ENCODE results near the gene SHTN1.

Gene SHTN1

DNA sequence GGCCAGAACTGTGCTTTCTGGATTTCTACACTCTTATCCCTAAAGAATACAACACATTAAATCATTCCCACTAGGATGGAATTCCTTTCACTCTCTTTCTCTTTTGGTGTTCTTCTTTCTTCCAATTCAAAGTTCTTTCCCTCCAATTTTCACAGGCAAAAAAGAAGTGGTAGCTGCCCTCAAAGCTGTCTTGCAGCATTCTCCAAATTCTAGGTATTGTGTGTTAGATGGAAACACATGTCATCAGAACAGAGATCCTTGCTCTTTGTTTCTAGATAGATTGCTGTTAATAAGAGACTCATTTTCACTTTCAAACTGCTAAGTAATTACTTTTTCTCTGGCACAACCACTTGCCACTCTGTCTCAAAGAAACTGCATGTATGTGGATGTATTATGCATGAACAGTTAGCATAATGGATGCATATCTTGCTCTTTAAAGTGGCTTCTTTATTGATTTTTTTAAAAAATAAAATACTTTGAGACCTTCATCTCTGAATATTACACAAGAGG, 31.0 kb downstream of the SHTN1 start:
- ATAC-seq = peak; percentile 46
- no peak for TF ChIP-seq PPARA (CRISPR knock-in tag; IDR thresholded peaks at IDR 0.05; ENCODE audit: borderline replicate concordance)
- no peak for TF ChIP-seq ZFP3 (CRISPR knock-in tag; IDR thresholded peaks at IDR 0.05)
- no peak for TF ChIP-seq TOX (CRISPR knock-in tag; IDR thresholded peaks at IDR 0.05; ENCODE audit: borderline replicate concordance)
- TF ChIP-seq, protein P1, sequence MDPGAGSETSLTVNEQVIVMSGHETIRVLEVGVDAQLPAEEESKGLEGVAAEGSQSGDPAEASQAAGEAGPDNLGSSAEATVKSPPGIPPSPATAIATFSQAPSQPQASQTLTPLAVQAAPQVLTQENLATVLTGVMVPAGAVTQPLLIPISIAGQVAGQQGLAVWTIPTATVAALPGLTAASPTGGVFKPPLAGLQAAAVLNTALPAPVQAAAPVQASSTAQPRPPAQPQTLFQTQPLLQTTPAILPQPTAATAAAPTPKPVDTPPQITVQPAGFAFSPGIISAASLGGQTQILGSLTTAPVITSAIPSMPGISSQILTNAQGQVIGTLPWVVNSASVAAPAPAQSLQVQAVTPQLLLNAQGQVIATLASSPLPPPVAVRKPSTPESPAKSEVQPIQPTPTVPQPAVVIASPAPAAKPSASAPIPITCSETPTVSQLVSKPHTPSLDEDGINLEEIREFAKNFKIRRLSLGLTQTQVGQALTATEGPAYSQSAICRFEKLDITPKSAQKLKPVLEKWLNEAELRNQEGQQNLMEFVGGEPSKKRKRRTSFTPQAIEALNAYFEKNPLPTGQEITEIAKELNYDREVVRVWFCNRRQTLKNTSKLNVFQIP (CRISPR knock-in tag; IDR thresholded peaks at IDR 0.05; ENCODE audit: borderline replicate concordance, low read depth) = no peak
- TF ChIP-seq SNAI2 (CRISPR knock-in tag; IDR thresholded peaks at IDR 0.05) = no peak

DNA sequence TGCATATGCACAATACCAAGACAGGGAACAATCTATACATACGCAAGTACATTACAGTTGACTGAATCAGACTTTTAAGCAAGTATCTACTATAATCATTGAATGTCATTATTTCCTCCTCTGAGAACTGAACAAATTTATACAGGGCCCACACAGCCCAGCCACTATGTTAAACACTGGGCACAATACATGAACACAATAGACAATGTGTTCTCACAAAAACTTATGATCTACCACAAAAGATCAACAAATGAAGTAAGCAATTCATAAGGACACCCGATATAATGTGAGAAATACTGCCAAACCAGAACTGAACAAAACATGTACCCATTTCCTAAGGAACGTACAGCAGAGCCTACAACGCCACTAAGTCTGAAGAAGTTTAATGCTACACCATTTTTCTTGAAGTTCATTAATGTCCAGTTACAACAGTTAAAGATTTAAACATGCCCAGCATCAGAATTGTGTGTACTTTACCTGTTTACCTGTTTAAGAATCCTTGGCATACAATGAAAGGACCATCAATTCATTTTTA, 31.5 kb downstream of the SHTN1 start:
- TF ChIP-seq OSR1 (CRISPR knock-in tag; IDR thresholded peaks at IDR 0.05) (no peak), RARB (CRISPR knock-in tag; IDR thresholded peaks at IDR 0.05) (no peak), CSDC2 (CRISPR knock-in tag; IDR thresholded peaks at IDR 0.05) (no peak), SNAI2 (CRISPR knock-in tag; IDR thresholded peaks at IDR 0.05) (no peak), ISL1 (CRISPR knock-in tag; IDR thresholded peaks at IDR 0.05) (no peak), ZFP30 (CRISPR knock-in tag; IDR thresholded peaks at IDR 0.05) (no peak), ZC3H10 (CRISPR knock-in tag; IDR thresholded peaks at IDR 0.05) (no peak), ARNTL (CRISPR knock-in tag; IDR thresholded peaks at IDR 0.05; ENCODE audit: borderline replicate concordance, low read depth) (no peak), GLIS3 (CRISPR knock-in tag; IDR thresholded peaks at IDR 0.05) (no peak), ZNF8 (CRISPR knock-in tag; IDR thresholded peaks at IDR 0.05) (no peak), TOX (CRISPR knock-in tag; IDR thresholded peaks at IDR 0.05; ENCODE audit: borderline replicate concordance) (no peak)
- TF ChIP-seq, protein P2, sequence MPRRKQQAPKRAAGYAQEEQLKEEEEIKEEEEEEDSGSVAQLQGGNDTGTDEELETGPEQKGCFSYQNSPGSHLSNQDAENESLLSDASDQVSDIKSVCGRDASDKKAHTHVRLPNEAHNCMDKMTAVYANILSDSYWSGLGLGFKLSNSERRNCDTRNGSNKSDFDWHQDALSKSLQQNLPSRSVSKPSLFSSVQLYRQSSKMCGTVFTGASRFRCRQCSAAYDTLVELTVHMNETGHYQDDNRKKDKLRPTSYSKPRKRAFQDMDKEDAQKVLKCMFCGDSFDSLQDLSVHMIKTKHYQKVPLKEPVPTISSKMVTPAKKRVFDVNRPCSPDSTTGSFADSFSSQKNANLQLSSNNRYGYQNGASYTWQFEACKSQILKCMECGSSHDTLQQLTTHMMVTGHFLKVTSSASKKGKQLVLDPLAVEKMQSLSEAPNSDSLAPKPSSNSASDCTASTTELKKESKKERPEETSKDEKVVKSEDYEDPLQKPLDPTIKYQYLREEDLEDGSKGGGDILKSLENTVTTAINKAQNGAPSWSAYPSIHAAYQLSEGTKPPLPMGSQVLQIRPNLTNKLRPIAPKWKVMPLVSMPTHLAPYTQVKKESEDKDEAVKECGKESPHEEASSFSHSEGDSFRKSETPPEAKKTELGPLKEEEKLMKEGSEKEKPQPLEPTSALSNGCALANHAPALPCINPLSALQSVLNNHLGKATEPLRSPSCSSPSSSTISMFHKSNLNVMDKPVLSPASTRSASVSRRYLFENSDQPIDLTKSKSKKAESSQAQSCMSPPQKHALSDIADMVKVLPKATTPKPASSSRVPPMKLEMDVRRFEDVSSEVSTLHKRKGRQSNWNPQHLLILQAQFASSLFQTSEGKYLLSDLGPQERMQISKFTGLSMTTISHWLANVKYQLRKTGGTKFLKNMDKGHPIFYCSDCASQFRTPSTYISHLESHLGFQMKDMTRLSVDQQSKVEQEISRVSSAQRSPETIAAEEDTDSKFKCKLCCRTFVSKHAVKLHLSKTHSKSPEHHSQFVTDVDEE (CRISPR knock-in tag; IDR thresholded peaks at IDR 0.05) = no peak
- TF ChIP-seq, protein P3, sequence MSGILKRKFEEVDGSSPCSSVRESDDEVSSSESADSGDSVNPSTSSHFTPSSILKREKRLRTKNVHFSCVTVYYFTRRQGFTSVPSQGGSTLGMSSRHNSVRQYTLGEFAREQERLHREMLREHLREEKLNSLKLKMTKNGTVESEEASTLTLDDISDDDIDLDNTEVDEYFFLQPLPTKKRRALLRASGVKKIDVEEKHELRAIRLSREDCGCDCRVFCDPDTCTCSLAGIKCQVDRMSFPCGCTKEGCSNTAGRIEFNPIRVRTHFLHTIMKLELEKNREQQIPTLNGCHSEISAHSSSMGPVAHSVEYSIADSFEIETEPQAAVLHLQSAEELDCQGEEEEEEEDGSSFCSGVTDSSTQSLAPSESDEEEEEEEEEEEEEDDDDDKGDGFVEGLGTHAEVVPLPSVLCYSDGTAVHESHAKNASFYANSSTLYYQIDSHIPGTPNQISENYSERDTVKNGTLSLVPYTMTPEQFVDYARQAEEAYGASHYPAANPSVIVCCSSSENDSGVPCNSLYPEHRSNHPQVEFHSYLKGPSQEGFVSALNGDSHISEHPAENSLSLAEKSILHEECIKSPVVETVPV (CRISPR knock-in tag; IDR thresholded peaks at IDR 0.05) = no peak
- no peak for ATAC-seq

- ATAC-seq = no peak
- TF ChIP-seq SNAI2 (CRISPR knock-in tag; IDR thresholded peaks at IDR 0.05) (no peak), CSDC2 (CRISPR knock-in tag; IDR thresholded peaks at IDR 0.05) (no peak), ZNF565 (CRISPR knock-in tag; conservative IDR thresholded peaks at IDR 0.05; ENCODE audit: low read depth) (no peak), BACH2 (CRISPR knock-in tag; IDR thresholded peaks at IDR 0.05; ENCODE audit: borderline replicate concordance) (no peak), ZNF70 (CRISPR knock-in tag; IDR thresholded peaks at IDR 0.05) (no peak), OSR1 (CRISPR knock-in tag; IDR thresholded peaks at IDR 0.05) (no peak), ZNF8 (CRISPR knock-in tag; IDR thresholded peaks at IDR 0.05) (no peak), ISL1 (CRISPR knock-in tag; IDR thresholded peaks at IDR 0.05) (no peak), TCF4 (CRISPR knock-in tag; IDR thresholded peaks at IDR 0.05; ENCODE audit: borderline replicate concordance) (no peak), GLIS3 (CRISPR knock-in tag; IDR thresholded peaks at IDR 0.05) (no peak), ARNTL (CRISPR knock-in tag; IDR thresholded peaks at IDR 0.05; ENCODE audit: borderline replicate concordance, low read depth) (no peak), PPARA (CRISPR knock-in tag; IDR thresholded peaks at IDR 0.05; ENCODE audit: borderline replicate concordance) (no peak), TOX (CRISPR knock-in tag; IDR thresholded peaks at IDR 0.05; ENCODE audit: borderline replicate concordance) (no peak), ZC3H10 (CRISPR knock-in tag; IDR thresholded peaks at IDR 0.05) (no peak), RARB (CRISPR knock-in tag; IDR thresholded peaks at IDR 0.05) (no peak), ZFP30 (CRISPR knock-in tag; IDR thresholded peaks at IDR 0.05) (no peak)
- TF ChIP-seq, protein P3 (CRISPR knock-in tag; IDR thresholded peaks at IDR 0.05) = no peak
- TF ChIP-seq, protein P1 (CRISPR knock-in tag; IDR thresholded peaks at IDR 0.05; ENCODE audit: borderline replicate concordance, low read depth) = no peak
- TF ChIP-seq, protein P4, sequence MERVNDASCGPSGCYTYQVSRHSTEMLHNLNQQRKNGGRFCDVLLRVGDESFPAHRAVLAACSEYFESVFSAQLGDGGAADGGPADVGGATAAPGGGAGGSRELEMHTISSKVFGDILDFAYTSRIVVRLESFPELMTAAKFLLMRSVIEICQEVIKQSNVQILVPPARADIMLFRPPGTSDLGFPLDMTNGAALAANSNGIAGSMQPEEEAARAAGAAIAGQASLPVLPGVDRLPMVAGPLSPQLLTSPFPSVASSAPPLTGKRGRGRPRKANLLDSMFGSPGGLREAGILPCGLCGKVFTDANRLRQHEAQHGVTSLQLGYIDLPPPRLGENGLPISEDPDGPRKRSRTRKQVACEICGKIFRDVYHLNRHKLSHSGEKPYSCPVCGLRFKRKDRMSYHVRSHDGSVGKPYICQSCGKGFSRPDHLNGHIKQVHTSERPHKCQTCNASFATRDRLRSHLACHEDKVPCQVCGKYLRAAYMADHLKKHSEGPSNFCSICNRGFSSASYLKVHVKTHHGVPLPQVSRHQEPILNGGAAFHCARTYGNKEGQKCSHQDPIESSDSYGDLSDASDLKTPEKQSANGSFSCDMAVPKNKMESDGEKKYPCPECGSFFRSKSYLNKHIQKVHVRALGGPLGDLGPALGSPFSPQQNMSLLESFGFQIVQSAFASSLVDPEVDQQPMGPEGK (CRISPR knock-in tag; IDR thresholded peaks at IDR 0.05; ENCODE audit: borderline replicate concordance) = no peak
Observed at GRCh38 chr10:116972131-116972530, 32.9 kb downstream of the SHTN1 start.

Data from SK-N-SH treated with all-trans-retinoic acid at 6 μM for 48 hours (cell line).